Endometrium (tissue), 2 donors: ENCODE data around the gene STRC.
"Not testable (repeated sequence)": the region's sequence is repeated elsewhere in the genome, so short reads cannot be mapped to it uniquely, and the experiment has no call there.

Source experiments
- FAIRE-seq: peaks from 2 replicates; lab custom pipeline; 2012; peaks lifted over from hg19 to GRCh38; lab: Jason Lieb, UNC
- donor health status: control.
- donor health status: control.

The STRC gene

GRCh38 chr15:43618700-43619099 lies at the start of gene STRC:
TSS of gene STRC (minus strand) at chr15:43618800. CDS start at chr15:43618722, 78 bp downstream.
- not testable (repeated sequence) for FAIRE-seq

DNA sequence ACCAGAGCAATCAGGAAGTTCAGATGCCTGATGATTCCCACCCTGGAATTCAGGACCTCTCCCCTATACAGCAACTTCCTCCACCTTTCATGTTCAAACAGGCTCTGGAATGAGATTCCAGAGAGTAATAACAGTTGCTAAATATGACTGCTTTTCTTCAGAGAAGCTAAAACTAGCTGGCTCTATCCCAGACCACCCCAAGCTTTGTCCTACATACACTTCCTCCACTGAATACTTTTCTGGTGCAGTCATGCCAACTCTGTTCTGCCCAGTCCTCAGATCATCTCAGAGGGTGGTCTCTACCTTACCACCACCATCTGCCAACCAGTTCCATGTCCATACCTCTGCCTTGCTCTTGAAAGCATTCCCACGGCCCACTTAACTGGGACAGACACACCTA lies 47.6 kb upstream of the STRC start:
- not testable (repeated sequence) for FAIRE-seq

DNA sequence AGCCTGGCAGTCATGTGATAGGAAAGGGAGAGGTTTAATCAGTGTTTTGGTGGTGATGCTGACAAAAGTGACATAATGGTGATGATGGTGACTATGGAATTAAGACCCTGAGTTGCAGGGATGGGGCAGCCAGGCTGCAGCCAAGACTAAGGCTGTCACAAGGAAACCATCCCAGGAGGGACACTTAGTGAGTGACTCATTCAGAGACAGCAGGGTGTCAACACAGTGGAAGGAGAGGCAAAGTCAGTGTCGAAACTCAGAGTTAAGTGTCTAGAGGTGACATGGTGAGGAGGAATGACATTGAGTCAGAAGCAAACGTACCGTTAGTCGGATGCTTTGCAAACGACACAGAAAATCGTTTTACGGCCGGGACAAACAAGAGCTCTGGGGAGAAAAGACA lies 44.7 kb upstream of the STRC start:
- FAIRE-seq, result not testable (repeated sequence)

GRCh38 chr15:43662293-43662692 lies 43.7 kb upstream of the STRC start:
- FAIRE-seq, result not testable (repeated sequence)

GRCh38 chr15:43659727-43660126 lies 41.1 kb upstream of the STRC start:
- FAIRE-seq, result not testable (repeated sequence)

DNA sequence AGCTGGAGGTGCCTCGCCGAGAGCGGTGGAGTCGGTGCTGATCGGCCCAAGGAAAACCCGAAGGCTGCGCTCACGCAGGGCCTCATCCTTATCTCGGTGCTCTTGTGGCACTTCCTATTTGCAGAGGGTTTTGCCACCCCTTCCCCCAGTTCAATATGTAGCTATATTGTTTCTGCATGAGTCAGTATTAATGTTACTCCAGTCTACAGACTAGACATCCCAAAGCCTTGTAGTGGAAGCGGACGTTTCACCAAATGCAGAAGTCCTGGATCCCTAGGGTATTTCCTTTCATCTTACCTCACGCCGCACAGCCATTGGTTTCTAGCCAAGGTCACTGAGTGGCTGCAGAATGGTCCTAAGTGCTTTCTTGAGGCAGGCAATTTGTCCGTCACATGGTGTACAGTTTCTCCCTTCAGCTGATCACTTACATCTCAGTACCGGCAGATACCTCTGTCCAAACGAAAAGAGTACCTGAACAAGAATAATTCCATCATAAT lies 30.9 kb upstream of the STRC start:
- not testable (repeated sequence) for FAIRE-seq

DNA sequence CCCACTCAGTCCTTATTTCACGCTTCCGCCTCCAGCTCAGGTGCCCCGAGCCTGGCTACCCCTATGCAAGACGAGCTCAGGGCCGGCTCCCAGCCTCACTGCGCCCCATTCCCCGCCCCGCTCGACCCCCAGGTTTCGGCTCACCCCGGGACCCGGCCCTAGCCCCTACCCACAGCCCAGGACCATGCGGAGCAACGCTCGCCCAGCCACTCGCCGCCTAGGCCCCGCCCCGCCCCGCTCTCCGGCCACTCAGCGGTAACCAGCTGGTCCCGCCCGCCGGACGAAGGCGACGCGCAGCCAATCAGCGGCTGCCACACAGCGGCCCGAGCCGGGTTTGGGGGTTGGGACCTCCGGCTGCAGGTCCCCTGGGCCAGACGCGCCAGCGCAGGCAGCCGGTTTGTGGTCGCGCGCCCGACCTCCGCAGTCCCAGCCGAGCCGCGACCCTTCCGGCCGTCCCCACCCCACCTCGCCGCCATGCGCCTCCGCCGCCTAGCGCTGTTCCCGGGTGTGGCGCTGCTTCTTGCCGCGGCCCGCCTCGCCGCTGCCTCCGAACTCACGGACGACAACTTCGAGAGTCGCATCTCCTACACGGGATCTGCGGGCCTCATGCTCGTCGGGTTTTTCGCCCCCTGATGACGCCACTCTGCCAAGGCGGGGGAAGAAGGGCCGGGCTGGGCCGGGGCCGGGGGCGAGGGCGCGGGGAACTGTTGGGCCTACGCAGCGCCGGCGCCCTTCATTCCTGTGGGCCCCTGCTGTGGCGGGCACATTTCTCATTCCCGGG lies 30.2 kb upstream of the STRC start, which contains the start of gene CATSPER2:
Gene CATSPER2, minus strand, starts transcription at position 196 of the 781 bp plus-strand sequence. CDS start 783 bp downstream, outside the sequence.
- no peak for FAIRE-seq

DNA sequence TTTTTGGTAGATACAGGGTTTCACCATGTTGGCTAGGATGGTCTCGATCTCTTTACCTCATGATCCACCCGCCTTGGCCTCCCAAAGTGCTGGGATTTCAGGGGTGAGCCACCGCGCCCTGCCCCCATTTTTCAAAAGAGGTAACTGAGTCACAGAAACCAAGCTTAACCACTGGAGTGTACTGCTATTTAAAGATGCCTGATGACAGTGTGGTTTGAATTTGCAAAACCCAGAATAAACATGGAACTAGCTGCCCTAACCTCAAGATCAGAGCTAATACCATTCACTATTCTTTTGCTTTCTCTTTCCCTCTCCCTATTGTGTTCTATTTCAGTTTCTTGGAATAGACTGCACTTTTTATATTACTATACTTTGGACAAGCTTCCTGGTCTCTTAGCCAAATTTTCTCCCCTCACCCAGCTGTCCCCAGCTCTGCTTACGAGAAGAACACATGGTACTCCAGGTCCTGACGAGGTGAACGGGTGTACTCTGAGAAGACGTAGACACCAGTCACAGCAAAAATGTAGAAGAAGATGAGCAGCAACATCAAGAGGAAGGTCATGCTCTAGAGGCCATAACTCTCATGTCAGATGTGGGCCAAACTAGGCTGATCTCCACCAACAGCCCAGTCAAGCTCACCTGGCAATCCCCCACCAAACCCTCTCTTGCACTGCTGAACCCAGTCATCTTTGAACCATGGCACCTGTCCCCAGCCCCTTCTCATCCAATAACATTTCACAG lies 20.0 kb upstream of the STRC start:
- not testable (repeated sequence) for FAIRE-seq

GRCh38 chr15:43626937-43627336 lies 8.3 kb upstream of the STRC start:
- FAIRE-seq, result not testable (repeated sequence)

DNA sequence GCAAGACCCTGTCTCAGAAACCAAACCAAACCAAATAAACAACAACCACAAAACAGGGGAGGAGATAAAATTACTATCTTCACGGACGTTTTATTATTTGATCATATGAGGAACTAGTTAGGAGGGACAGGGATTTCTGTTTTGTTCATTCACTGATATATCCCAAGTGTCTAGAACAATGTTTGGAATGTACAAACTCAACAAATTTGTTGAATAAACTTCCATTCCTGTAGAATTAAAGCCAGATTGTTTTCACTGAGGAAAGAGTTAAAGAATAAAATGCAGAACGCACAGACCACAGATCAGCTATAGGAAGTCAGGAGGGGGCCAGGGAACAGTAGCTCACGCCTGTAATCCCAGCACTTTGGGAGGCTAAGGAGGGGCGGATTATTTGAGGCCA lies 6.5 kb upstream of the STRC start:
- no peak for FAIRE-seq

GRCh38 chr15:43622068-43622799 lies 3.6 kb upstream of the STRC start:
- FAIRE-seq, result not testable (repeated sequence)

GRCh38 chr15:43617750-43618149 lies 850 bp downstream of the STRC start:
- FAIRE-seq, result not testable (repeated sequence)

DNA sequence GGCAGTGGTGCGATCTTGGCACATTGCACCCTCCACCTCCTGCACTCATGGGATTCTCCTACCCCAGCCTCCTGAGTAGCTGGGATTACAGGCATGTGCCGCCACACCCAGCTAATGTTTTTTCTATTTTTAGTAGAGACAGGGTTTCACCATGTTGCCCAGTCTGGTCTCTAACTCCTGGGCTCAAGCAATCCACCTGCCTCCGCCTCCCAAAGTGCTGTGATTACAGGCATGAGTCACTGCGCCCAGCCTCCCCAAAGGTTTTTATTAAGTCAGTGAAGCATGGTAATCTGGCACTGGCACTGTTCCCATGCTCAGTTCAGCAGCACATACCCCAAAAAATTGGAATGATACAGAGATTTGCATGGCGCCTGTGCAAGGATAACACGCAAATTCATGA lies 16.4 kb downstream of the STRC start:
- not testable (repeated sequence) for FAIRE-seq

- not testable (repeated sequence) for FAIRE-seq
Observed at GRCh38 chr15:43600200-43600599, 18.4 kb downstream of the STRC start.

- not testable (repeated sequence) for FAIRE-seq
Observed at GRCh38 chr15:43599131-43599530, 19.5 kb downstream of the STRC start.

DNA sequence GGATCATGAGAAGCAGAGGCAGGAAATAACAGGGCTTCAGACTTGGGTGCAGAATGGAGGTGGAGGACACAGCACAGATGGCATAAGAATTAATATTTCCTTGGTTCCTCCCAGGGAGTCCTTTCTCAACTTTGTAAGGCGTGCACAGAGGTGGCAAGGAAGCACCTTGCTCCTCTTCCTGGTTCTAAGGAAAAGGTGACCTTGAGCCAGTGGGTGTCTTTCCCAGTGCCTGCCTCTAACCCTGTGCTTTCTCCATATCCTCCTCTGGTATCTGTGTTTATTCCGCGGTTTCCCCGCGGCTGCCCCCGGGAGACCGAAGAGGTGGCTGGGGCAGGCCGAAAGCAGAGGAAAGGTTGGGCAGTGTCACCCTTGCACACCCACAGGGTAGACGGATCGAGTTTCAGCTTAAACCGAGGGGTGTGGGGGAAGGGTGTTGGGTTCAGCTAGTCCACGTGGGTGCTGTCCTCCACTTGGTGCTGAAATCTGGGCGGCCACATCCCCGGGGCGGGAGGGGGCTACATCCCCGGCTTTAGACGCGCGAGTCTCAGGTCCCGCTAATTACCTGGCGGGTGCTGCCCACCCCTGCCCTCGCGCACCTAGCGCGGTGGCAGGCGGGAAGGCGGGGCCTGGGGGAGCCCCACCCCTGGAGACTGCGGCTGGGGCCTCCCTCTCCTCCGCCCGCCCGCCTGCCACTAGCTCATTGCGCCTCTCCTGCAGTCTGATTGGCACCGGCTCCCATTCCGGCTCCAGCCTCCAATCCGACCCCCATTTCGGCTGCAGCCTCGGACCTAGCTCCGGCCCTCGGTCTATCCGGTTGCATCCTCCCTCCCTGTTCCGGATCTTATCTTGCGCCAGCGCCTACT lies 25.0 kb downstream of the STRC start, which contains the start of gene CKMT1B:
Gene CKMT1B, plus strand, starts transcription at position 700 of the 863 bp plus-strand sequence. CDS start 192 bp downstream, outside the sequence.
- not testable (repeated sequence) for FAIRE-seq

DNA sequence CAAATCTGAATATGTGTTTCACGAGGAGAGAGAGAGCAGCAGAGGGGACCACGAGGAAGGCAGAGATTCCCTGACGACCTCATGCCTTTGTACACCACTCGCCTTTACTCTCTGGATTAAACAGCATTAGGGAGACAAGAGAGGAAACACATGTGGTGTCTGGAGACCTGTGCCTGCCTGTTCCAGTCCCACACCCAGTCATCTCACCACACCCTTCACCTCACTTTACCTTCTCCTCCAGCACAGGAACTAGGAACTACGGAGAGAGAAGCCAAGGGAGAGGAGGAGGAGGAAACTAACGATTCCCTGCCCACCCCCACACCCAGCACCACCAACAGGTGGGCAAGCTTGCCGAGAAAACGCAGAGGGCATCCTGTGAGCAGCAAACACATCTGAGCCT lies 25.8 kb downstream of the STRC start:
- FAIRE-seq, result not testable (repeated sequence)

- FAIRE-seq, result peak; percentile 91
Observed at GRCh38 chr15:43589778-43590466, 28.7 kb downstream of the STRC start, which contains the start of gene PPIP5K1. TSS of gene PPIP5K1 (minus strand) at chr15:43590208. CDS start at chr15:43584504, 5,704 bp downstream.

GRCh38 chr15:43574607-43575006 lies 44.0 kb downstream of the STRC start:
- FAIRE-seq, result not testable (repeated sequence)

- not testable (repeated sequence) for FAIRE-seq
Observed at GRCh38 chr15:43566615-43567014, 52.0 kb downstream of the STRC start.
